Trophoblast cell (in vitro differentiated cells and primary cell): ENCODE measurements around the gene DUOXA2. TPM values are rescaled to one million over a fixed set of nuclear protein-coding genes. Genes with fewer than 3 reads are reported as not detected.
"Not testable (repeated sequence)": the region's sequence is repeated elsewhere in the genome, so short reads cannot be mapped to it uniquely, and the experiment has no call there.

Experiments used
- DNase-seq, 2 donors: peaks; one replicate each; pipeline ENCODE4 v3.0.0-alpha.2; 2016
- H2AFZ ChIP-seq: 2 replicates; pipeline ENCODE4 v1.6.1; 2013; ENCODE audit warnings: low read length, moderate library complexity, mild to moderate bottlenecking; ENCODE audit not compliant: insufficient read depth, poor library complexity
- H2AK5ac ChIP-seq: 2 replicates; pipeline ENCODE4 v1.6.1; 2013; ENCODE audit warnings: mild to moderate bottlenecking, low read length
- H2BK120ac ChIP-seq: 2 replicates; pipeline ENCODE4 v1.6.1; 2013; ENCODE audit warnings: low read length, mild to moderate bottlenecking, moderate library complexity; ENCODE audit not compliant: insufficient read depth, poor library complexity
- H2BK12ac ChIP-seq: 2 replicates; pipeline ENCODE4 v1.6.1; 2013; ENCODE audit warnings: mild to moderate bottlenecking, low read length, moderate library complexity
- H2BK5ac ChIP-seq: 2 replicates; pipeline ENCODE4 v1.6.1; 2013; ENCODE audit warnings: low read length, low read depth, moderate library complexity, mild to moderate bottlenecking; ENCODE audit not compliant: poor library complexity
- H3K14ac ChIP-seq: 2 replicates; pipeline ENCODE4 v1.6.1; 2013; ENCODE audit warnings: mild to moderate bottlenecking, low read length
- H3K18ac ChIP-seq: 2 replicates; pipeline ENCODE4 v1.6.1; 2013; ENCODE audit warnings: mild to moderate bottlenecking, low read length
- H3K23ac ChIP-seq: 2 replicates; pipeline ENCODE4 v1.6.1; 2013; ENCODE audit warnings: low read length
- H3K27ac ChIP-seq: 2 replicates; pipeline ENCODE4 v1.5.1; 2013; ENCODE audit warnings: low read depth, mild to moderate bottlenecking, inconsistent platforms, low read length, moderate library complexity
- H3K27me3 ChIP-seq: 2 replicates; pipeline ENCODE4 v1.6.1; 2013; ENCODE audit warnings: inconsistent platforms, mild to moderate bottlenecking, low read length, moderate library complexity; ENCODE audit not compliant: insufficient read depth
- H3K36me3 ChIP-seq, 2 experiments: 1 replicate in 1 of 2; 2 replicates in 1 of 2; pipeline ENCODE4 v1.6.1; 2013; ENCODE audit warnings: low read length in 2 of 2, mild to moderate bottlenecking in 2 of 2, moderate library complexity in 1 of 2; ENCODE audit not compliant: insufficient read depth in 2 of 2, control insufficient read depth in 1 of 2
- H3K4ac ChIP-seq: 2 replicates; pipeline ENCODE4 v1.6.1; 2013; ENCODE audit warnings: low read depth, mild to moderate bottlenecking, low read length, moderate library complexity
- H3K4me1 ChIP-seq, 2 experiments: 1 replicate in 1 of 2; 2 replicates in 1 of 2; pipeline ENCODE4 v1.6.1; 2013; ENCODE audit warnings: low read length in 2 of 2, mild to moderate bottlenecking in 2 of 2, moderate library complexity in 1 of 2; ENCODE audit not compliant: insufficient read depth in 2 of 2, control insufficient read depth in 1 of 2
- H3K4me2 ChIP-seq: 2 replicates; pipeline ENCODE4 v1.6.1; 2013; ENCODE audit warnings: inconsistent platforms, mild to moderate bottlenecking, low read length, moderate library complexity
- H3K4me3 ChIP-seq: 2 replicates; pipeline ENCODE4 v1.5.1; 2013; ENCODE audit warnings: mild to moderate bottlenecking, low read depth, low read length, inconsistent platforms
- H3K79me1 ChIP-seq: one replicate; pipeline ENCODE4 v1.6.1; 2013; ENCODE audit warnings: low read length
- H3K79me2 ChIP-seq: 2 replicates; pipeline ENCODE4 v1.6.1; 2013; ENCODE audit warnings: low read length, mild to moderate bottlenecking; ENCODE audit not compliant: control insufficient read depth, insufficient read depth, poor library complexity
- H3K9ac ChIP-seq: 2 replicates; pipeline ENCODE4 v1.6.1; 2013; ENCODE audit warnings: mild to moderate bottlenecking, low read length
- H3K9me3 ChIP-seq: 2 replicates; pipeline ENCODE4 v1.6.1; 2013; ENCODE audit warnings: low read depth, mild to moderate bottlenecking, control low read depth, inconsistent platforms, low read length; ENCODE audit not compliant: insufficient read depth
- H4K12ac ChIP-seq: 2 replicates; pipeline ENCODE4 v1.6.1; 2013; ENCODE audit warnings: low read depth, mild to moderate bottlenecking, low read length, moderate library complexity
- H4K8ac ChIP-seq: 2 replicates; pipeline ENCODE4 v1.6.1; 2013; ENCODE audit warnings: low read depth, mild to moderate bottlenecking, low read length, moderate library complexity
- H4K91ac ChIP-seq: one replicate; pipeline ENCODE4 v1.6.1; 2013; ENCODE audit warnings: low read depth, mild to moderate bottlenecking, low read length, moderate library complexity
- WGBS: extraction: QIAGEN DNeasy Blood & Tissue Kit; methylation state at CpG from one replicate; pipeline ENCODE4 v1.1.7; 2013; ENCODE audit warnings: missing lambda C conversion rate; ENCODE audit not compliant: insufficient read length, insufficient coverage; ENCODE audit errors: extremely low coverage; 5-methylcytosine and 5-hydroxymethylcytosine counted together
- polyA plus RNA-seq: library from polyadenylated mRNA; stranded (reverse); fragments of 200-250 nt; gene quantifications from 2 replicates; pipeline ENCODE4 v1.2.3, GENCODE V29; 2013

DUOXA2 gene
- polyA plus RNA-seq = not detected in 2 replicates

GRCh38 chr15:45114076-45114750 lies at the start of gene DUOXA2, which contains the start of gene DUOX2:
Gene DUOXA2 (plus strand): TSS chr15:45114326. CDS start chr15:45114606, 280 bp downstream.
Gene DUOX2 (minus strand): TSS chr15:45114172. CDS start chr15:45113411, 761 bp downstream.
- H3K9me3 ChIP-seq = peaks cover 2% of the 10 kb centered on the region
- H4K91ac ChIP-seq = no peak within 1 kb of the TSS
- no CpG with 5 or more reads among the region's 42 CpGs for WGBS
- H3K4me1 ChIP-seq = peaks cover 4% of the 10 kb centered on the region in 2 experiments
- no peak within 1 kb of the TSS for H3K14ac ChIP-seq
- H2BK12ac ChIP-seq = no peak within 1 kb of the TSS
- H3K36me3 ChIP-seq = no peaks in the 10 kb centered on the region
- no peaks in the 10 kb centered on the region for H3K79me2 ChIP-seq
- no peak within 1 kb of the TSS for H3K23ac ChIP-seq
- no peak for DNase-seq
- peaks cover 78% of the 10 kb centered on the region for H3K27me3 ChIP-seq
- H4K12ac ChIP-seq = no peak within 1 kb of the TSS
- no peak within 1 kb of the TSS for H2AFZ ChIP-seq
- H3K18ac ChIP-seq = no peak within 1 kb of the TSS
- H2AK5ac ChIP-seq = no peak within 1 kb of the TSS
- no peak within 1 kb of the TSS for H4K8ac ChIP-seq
- no peaks in the 10 kb centered on the region for H3K79me1 ChIP-seq
- H3K27ac ChIP-seq = no peak within 1 kb of the TSS
- no peak within 1 kb of the TSS for H2BK5ac ChIP-seq
- H2BK120ac ChIP-seq = no peak within 1 kb of the TSS
- H3K9ac ChIP-seq = no peak within 1 kb of the TSS
- H3K4me3 ChIP-seq = peak within 1 kb of the TSS; percentile 32
- no peak within 1 kb of the TSS for H3K4me2 ChIP-seq
- H3K4ac ChIP-seq = no peak within 1 kb of the TSS

GRCh38 chr15:45064386-45064785 lies 49.7 kb upstream of the DUOXA2 start:
- Histone ChIP-seq H2BK120ac (no peak overlapping the region), H3K4me1 (no peaks in the 10 kb centered on the region), H3K23ac (no peak overlapping the region), H3K27me3 (no peaks in the 10 kb centered on the region), H4K12ac (no peak overlapping the region), H3K9ac (no peak overlapping the region), H3K14ac (no peak overlapping the region), H3K27ac (no peak overlapping the region), H2AK5ac (no peak overlapping the region), H3K9me3 (no peaks in the 10 kb centered on the region), H4K91ac (no peak overlapping the region), H3K4me3 (no peak overlapping the region), H2BK12ac (no peak overlapping the region), H3K36me3 (no peaks in the 10 kb centered on the region), H4K8ac (no peak overlapping the region), H3K4ac (no peak overlapping the region), H2AFZ (no peak overlapping the region), H3K79me1 (no peaks in the 10 kb centered on the region), H3K79me2 (no peaks in the 10 kb centered on the region), H3K18ac (no peak overlapping the region), H3K4me2 (no peak overlapping the region), H2BK5ac (no peak overlapping the region)
- no CpG with 5 or more reads among the region's 4 CpGs for WGBS
- peak; percentile 37 to 42 for DNase-seq

DNA sequence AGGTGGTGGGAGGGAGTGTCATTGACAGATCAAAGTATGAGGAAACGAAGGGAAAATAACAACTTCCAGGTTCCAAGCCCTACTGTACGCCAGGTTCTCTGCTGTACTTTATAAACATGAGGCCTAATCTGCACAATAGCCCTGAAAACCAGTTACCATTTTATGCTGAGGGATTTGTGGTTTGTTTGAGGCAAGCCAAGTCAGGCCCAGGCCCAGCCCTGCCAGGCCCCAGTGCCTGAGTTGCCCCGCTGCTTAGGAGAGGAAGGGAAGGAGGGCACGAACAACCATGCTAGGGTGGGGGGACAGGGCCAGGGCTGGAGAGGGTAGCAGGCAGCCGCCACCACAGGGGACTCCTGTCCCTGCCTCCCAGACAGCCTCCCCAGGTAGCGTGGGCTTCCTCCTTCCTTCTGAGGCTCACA lies 44.2 kb upstream of the DUOXA2 start:
- H2BK120ac ChIP-seq, H2BK5ac ChIP-seq, H3K23ac ChIP-seq, H3K9ac ChIP-seq, H3K9me3 ChIP-seq, H3K4me2 ChIP-seq, H4K12ac ChIP-seq, H4K91ac ChIP-seq, H2AK5ac ChIP-seq, H3K36me3 ChIP-seq, H3K4ac ChIP-seq, H2BK12ac ChIP-seq, DNase-seq, H3K27me3 ChIP-seq, H3K79me2 ChIP-seq, H2AFZ ChIP-seq, H3K79me1 ChIP-seq, H3K18ac ChIP-seq, H3K14ac ChIP-seq, H3K4me3 ChIP-seq, H4K8ac ChIP-seq, H3K4me1 ChIP-seq, H3K27ac ChIP-seq: not testable (repeated sequence)
- WGBS = no CpG with 5 or more reads among the region's 6 CpGs

DNA sequence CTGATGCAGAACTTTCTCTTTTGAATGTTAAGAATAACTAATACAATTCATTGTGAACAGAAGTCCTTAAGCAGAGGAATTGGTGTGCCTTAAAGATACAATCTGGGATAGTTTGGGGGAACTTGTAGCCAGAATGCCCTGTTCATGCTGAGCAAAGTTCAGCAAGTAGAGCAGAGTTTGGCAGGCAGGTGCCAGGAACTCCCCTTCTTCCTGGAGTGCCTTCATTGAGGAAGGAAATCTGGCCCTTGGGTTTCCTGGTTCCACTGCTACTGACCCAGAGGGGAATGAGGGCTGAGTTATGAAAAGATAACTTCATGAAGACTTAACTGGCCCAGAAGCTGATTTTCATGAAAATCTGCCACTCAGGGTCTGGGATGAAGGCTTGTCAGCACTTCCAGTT lies 40.5 kb upstream of the DUOXA2 start:
- H2BK12ac ChIP-seq, H4K91ac ChIP-seq, H3K4me1 ChIP-seq, H3K27me3 ChIP-seq, H3K4ac ChIP-seq, H2AFZ ChIP-seq, H2AK5ac ChIP-seq, H3K27ac ChIP-seq, H2BK120ac ChIP-seq, H3K9me3 ChIP-seq, H3K18ac ChIP-seq, H3K4me2 ChIP-seq, H3K9ac ChIP-seq, H3K4me3 ChIP-seq, H3K79me1 ChIP-seq, H4K8ac ChIP-seq, H3K36me3 ChIP-seq, H4K12ac ChIP-seq, H3K79me2 ChIP-seq, H2BK5ac ChIP-seq, DNase-seq, H3K23ac ChIP-seq, H3K14ac ChIP-seq: not testable (repeated sequence)
